HEK293 (cell line): Measurements from ENCODE around the gene PLEKHJ1.

Experiments
- CTCF ChIA-PET: fragments of 350-600 bp; formaldehyde crosslinking; extraction: SDS; loops from one replicate; lab custom pipeline; 2021; ENCODE audit warnings: antibody characterized with exemption; lab: Yijun Ruan, JAX
- POLR2A ChIA-PET: fragments of 300-600 bp; formaldehyde crosslinking; extraction: SDS; loops from one replicate; lab custom pipeline; 2020; ENCODE audit warnings: antibody characterized with exemption, inconsistent platforms; lab: Yijun Ruan, JAX
- H3K27ac ChIP-seq: fragments of 200-500 bp; sonication (Bioruptor generic); 2 replicates; pipeline ENCODE4 v1.5.1; 2014; ENCODE audit warnings: low read depth, low read length, control low read depth, inconsistent platforms; ENCODE audit errors: extremely low read depth
- H3K36me3 ChIP-seq, 2 experiments: fragments of 200-500 bp in 1 of 2; sonication (Bioruptor generic) in 1 of 2; 1 replicate in 1 of 2; 2 replicates in 1 of 2; pipeline ENCODE4 v1.5.1; 2014 to 2017; ENCODE audit warnings: inconsistent platforms in 2 of 2, low read length in 2 of 2; ENCODE audit not compliant: control insufficient read depth in 2 of 2, insufficient read depth in 1 of 2
- H3K4me1 ChIP-seq: fragments of 200-500 bp; sonication (Bioruptor generic); 2 replicates; pipeline ENCODE4 v1.5.1; 2014; ENCODE audit warnings: mild to moderate bottlenecking, low read length, inconsistent platforms; ENCODE audit not compliant: control insufficient read depth, insufficient read depth
- H3K4me3 ChIP-seq: 2 replicates; pipeline ENCODE4 v1.5.1; 2011; ENCODE audit warnings: low read depth, mild to moderate bottlenecking, control low read depth, low read length, moderate library complexity
- H3K9me3 ChIP-seq: fragments of 200-500 bp; sonication (Bioruptor generic); 2 replicates; pipeline ENCODE4 v1.5.1; 2014; ENCODE audit warnings: low read depth, low read length, inconsistent platforms; ENCODE audit not compliant: control insufficient read depth, insufficient read depth
- CTCF ChIP-seq: fragments of 450-650 bp; formaldehyde crosslinking; IDR thresholded peaks from 2 replicates; pipeline ENCODE4 v1.5.1; 2016; ENCODE audit warnings: missing biosample characterization, missing genetic modification characterization
- EGR2 ChIP-seq: fragments of 450-650 bp; formaldehyde crosslinking; IDR thresholded peaks from 2 replicates; pipeline ENCODE4 v1.5.1; 2016; ENCODE audit warnings: low read depth, missing biosample characterization, missing genetic modification characterization
- HIC1 ChIP-seq: fragments of 450-650 bp; formaldehyde crosslinking; IDR thresholded peaks from 2 replicates; pipeline ENCODE4 v1.5.1; 2016; ENCODE audit warnings: missing biosample characterization, missing genetic modification characterization
- KLF1 ChIP-seq: fragments of 450-650 bp; formaldehyde crosslinking; IDR thresholded peaks from 2 replicates; pipeline ENCODE4 v1.5.1; 2016; ENCODE audit warnings: missing biosample characterization, missing genetic modification characterization
- MZF1 ChIP-seq: fragments of 450-650 bp; formaldehyde crosslinking; IDR thresholded peaks from 2 replicates; pipeline ENCODE4 v1.5.1; 2017; ENCODE audit warnings: missing biosample characterization, missing genetic modification characterization, borderline replicate concordance
- WT1 ChIP-seq: fragments of 450-650 bp; formaldehyde crosslinking; IDR thresholded peaks from 2 replicates; pipeline ENCODE4 v1.5.1; 2016; ENCODE audit warnings: missing biosample characterization, missing genetic modification characterization
- ZBTB48 ChIP-seq: fragments of 450-650 bp; formaldehyde crosslinking; IDR thresholded peaks from 2 replicates; pipeline ENCODE4 v1.5.1; 2016; ENCODE audit warnings: missing biosample characterization, missing genetic modification characterization
- ZFHX2 ChIP-seq: fragments of 450-650 bp; formaldehyde crosslinking; conservative IDR thresholded peaks from 2 replicates; pipeline ENCODE4 v1.5.1; 2016; ENCODE audit warnings: missing biosample characterization, missing genetic modification characterization
- ZNF148 ChIP-seq: fragments of 450-650 bp; formaldehyde crosslinking; IDR thresholded peaks from 2 replicates; pipeline ENCODE4 v1.5.0; 2017; ENCODE audit warnings: missing biosample characterization, missing genetic modification characterization, borderline replicate concordance
- ZNF26 ChIP-seq: fragments of 450-650 bp; formaldehyde crosslinking; IDR thresholded peaks from 2 replicates; pipeline ENCODE4 v1.5.1; 2016; ENCODE audit warnings: missing biosample characterization, missing genetic modification characterization
- ZNF398 ChIP-seq: fragments of 450-650 bp; formaldehyde crosslinking; IDR thresholded peaks from 2 replicates; pipeline ENCODE4 v1.5.1; 2017; ENCODE audit warnings: missing biosample characterization, missing genetic modification characterization
- ZNF600 ChIP-seq: fragments of 450-650 bp; formaldehyde crosslinking; IDR thresholded peaks from 2 replicates; pipeline ENCODE4 v1.5.1; 2016; ENCODE audit warnings: missing biosample characterization, missing genetic modification characterization
- ZNF629 ChIP-seq: fragments of 450-650 bp; formaldehyde crosslinking; IDR thresholded peaks from 2 replicates; pipeline ENCODE4 v1.5.1; 2017; ENCODE audit warnings: missing biosample characterization, missing genetic modification characterization
- ZSCAN30 ChIP-seq: fragments of 450-650 bp; IDR thresholded peaks from 2 replicates; pipeline ENCODE4 v1.5.1; 2018; ENCODE audit warnings: missing biosample characterization, mild to moderate bottlenecking, missing genetic modification characterization, moderate library complexity

Gene PLEKHJ1

GRCh38 chr19:2232286-2233151 is 3.6 kb downstream of the PLEKHJ1 start:
- TF ChIP-seq ZNF148 (tag by site-specific recombination) (no peak), ZNF26 (no peak), ZSCAN30 (tag by site-specific recombination) (0 out of 2 replicates have a peak, but pooled peaks have one; percentile 42), MZF1 (no peak), ZNF398 (tag by site-specific recombination) (no peak)
- H3K9me3 ChIP-seq: no peaks in the 10 kb centered on the region
- ChIA-PET CTCF (interaction anchor here (0.5 to 1.0 kb wide), 2 partner anchors 75 to 369 kb away, joined by 3 to 4 read pairs; no protein-coding TSS in a partner anchor), POLR2A (interaction anchor here (0.5 to 1.3 kb wide), 2 partner anchors 77 to 216 kb away, joined by 3 to 7 read pairs; no protein-coding TSS in a partner anchor)
- no peak overlapping the region for H3K4me3 ChIP-seq
- peaks cover 4 to 59% of the 10 kb centered on the region in 2 experiments; a peak in 2 of 3 replicates for H3K36me3 ChIP-seq
- H3K4me1 ChIP-seq: no peaks in the 10 kb centered on the region
- no peak overlapping the region for H3K27ac ChIP-seq

GRCh38 chr19:2231621-2232221 is 4.4 kb downstream of the PLEKHJ1 start:
- ChIA-PET POLR2A (interaction anchor here (0.5 to 1.3 kb wide), 4 partner anchors 73 to 555 kb away, joined by 3 to 7 read pairs (median 4); no protein-coding TSS in a partner anchor), CTCF (interaction anchor here (0.6 to 1.6 kb wide), 3 partner anchors 21 to 380 kb away, joined by 3 read pairs; no protein-coding TSS in a partner anchor)
- TF ChIP-seq ZFHX2 (peak; percentile 85), HIC1 (tag by site-specific recombination) (peak; percentile 34; the same call in 1 of the 2 replicates), CTCF (peak; percentile 61), ZNF398 (tag by site-specific recombination) (no peak), KLF1 (tag by site-specific recombination) (peak; percentile 77), ZBTB48 (tag by site-specific recombination) (0 out of 2 replicates have a peak, but pooled peaks have one; percentile 15), EGR2 (tag by site-specific recombination) (peak; percentile 77), ZNF629 (tag by site-specific recombination) (no peak), WT1 (tag by site-specific recombination) (no peak), ZNF600 (tag by site-specific recombination) (peak; percentile 91)
- Histone ChIP-seq H3K9me3 (no peaks in the 10 kb centered on the region), H3K4me1 (no peaks in the 10 kb centered on the region), H3K27ac (peak overlapping the region; percentile 11; the same call in 1 of the 2 replicates), H3K36me3 (peaks cover 4 to 63% of the 10 kb centered on the region in 2 experiments; a peak in 2 of 3 replicates), H3K4me3 (no peak overlapping the region)
